ENCODE measurements around the gene FN3K.
"Not testable (repeated sequence)": the region's sequence is repeated elsewhere in the genome, so short reads cannot be mapped to it uniquely, and the experiment has no call there.

Gene FN3K

DNA sequence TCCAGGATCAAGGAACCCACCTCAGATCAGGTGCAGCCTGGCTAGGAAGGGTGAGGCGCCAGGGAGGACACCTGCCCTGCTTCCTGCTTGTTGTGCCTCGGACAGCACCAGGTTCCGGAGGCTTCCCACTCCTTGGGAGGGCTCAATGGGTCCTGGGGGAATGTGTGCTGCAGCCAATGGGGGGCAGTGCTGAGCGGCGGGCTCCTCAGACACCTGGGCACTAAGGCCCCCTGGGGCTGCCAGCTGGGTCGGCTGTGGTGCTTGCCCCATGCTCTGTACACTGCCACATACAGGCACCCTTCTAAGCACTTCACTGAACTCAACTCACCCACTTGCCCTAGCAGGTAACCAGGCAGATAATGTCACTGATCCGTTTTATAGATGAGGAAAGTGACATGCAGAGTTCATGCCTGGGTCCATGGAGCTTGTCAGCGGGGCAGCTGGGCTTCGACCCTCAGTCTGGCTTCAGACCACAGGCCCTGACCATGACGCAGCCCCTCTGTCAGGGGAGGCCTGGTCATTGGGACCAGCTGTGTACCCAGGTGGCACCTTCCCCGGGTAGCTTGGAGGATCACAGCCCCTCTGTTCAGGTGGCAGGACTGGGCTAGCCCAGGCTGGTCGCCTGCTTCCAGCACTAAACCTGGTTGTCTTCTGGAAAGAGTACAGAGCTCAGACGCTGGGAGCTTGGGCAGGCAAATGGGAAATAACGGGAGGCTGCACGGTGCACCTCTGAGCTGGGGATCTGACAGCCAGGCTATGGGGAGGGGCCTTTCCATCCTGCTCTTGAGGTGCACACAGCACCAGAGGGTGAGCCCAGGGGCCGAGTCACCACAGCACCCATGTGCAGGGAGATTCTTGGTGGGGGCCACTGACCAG is 8.2 kb downstream of the FN3K start:
- H3K9me3 ChIP-seq (ENCODE audit: insufficient read depth, low read length) = peaks cover 19% of the 10 kb centered on the region; the same call in 1 of the 2 replicates
- no peaks in the 10 kb centered on the region for H3F3A ChIP-seq (ENCODE audit: insufficient read depth)

DNA sequence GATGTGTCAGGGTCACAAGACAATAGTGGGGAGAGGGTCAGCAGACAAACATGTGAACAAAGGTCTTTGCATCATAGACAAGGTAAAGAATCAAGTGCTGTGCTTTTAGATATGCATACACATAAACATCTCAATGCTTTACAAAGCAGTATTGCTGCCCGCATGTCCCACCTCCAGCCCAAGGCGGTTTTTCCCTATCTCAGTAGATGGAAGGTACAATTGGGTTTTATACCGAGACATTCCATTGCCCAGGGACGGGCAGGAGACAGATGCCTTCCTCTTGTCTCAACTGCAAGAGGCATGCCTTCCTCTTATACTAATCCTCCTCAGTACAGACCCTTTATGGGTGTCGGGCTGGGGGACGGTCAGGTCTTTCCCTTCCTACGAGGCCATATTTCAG is 9.3 kb downstream of the FN3K start:
- H3K9me2 ChIP-seq (replicated peaks; ENCODE audit: insufficient read depth, low read length); H2AFZ ChIP-seq (ENCODE audit: low read depth, low read length, severe bottlenecking); H3K79me2 ChIP-seq (ENCODE audit: insufficient read depth, low read length); H3K27me3 ChIP-seq (ENCODE audit: low read length); H4K20me1 ChIP-seq (ENCODE audit: low read depth, low read length); H3K4me3 ChIP-seq (ENCODE audit: insufficient read depth, low read length, poor library complexity, severe bottlenecking); H3K27ac ChIP-seq (ENCODE audit: low read depth, low read length); H3F3A ChIP-seq (ENCODE audit: insufficient read depth); H3K9ac ChIP-seq (ENCODE audit: low read length); H3K4me2 ChIP-seq (ENCODE audit: low read depth, low read length, poor library complexity, severe bottlenecking): not testable (repeated sequence)
- Histone ChIP-seq H3K36me3 (ENCODE audit: low read length) (peaks cover 19% of the 10 kb centered on the region), H3K9me3 (ENCODE audit: insufficient read depth, low read length) (peaks cover 18% of the 10 kb centered on the region; the same call in 1 of the 2 replicates)

More for the DNA sequence above, 8.2 kb downstream of the FN3K start:
- no peaks in the 10 kb centered on the region for H3K9me2 ChIP-seq (replicated peaks; ENCODE audit: insufficient read depth, low read length)
- H3K9ac ChIP-seq (ENCODE audit: low read length) = no peak overlapping the region
- H3K36me3 ChIP-seq (ENCODE audit: low read length) = peaks cover 19% of the 10 kb centered on the region
- no peak overlapping the region for H2AFZ ChIP-seq (ENCODE audit: low read depth, low read length, severe bottlenecking)
- no peaks in the 10 kb centered on the region for H3K79me2 ChIP-seq (ENCODE audit: insufficient read depth, low read length)
- TF ChIP-seq EZH2phosphoT487 (conservative IDR thresholded peaks at IDR 0.05; ENCODE audit: low read length) = no peak
- TF ChIP-seq, protein P1, sequence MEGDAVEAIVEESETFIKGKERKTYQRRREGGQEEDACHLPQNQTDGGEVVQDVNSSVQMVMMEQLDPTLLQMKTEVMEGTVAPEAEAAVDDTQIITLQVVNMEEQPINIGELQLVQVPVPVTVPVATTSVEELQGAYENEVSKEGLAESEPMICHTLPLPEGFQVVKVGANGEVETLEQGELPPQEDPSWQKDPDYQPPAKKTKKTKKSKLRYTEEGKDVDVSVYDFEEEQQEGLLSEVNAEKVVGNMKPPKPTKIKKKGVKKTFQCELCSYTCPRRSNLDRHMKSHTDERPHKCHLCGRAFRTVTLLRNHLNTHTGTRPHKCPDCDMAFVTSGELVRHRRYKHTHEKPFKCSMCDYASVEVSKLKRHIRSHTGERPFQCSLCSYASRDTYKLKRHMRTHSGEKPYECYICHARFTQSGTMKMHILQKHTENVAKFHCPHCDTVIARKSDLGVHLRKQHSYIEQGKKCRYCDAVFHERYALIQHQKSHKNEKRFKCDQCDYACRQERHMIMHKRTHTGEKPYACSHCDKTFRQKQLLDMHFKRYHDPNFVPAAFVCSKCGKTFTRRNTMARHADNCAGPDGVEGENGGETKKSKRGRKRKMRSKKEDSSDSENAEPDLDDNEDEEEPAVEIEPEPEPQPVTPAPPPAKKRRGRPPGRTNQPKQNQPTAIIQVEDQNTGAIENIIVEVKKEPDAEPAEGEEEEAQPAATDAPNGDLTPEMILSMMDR (IDR thresholded peaks at IDR 0.05; ENCODE audit: insufficient read depth, low read length, poor library complexity, severe bottlenecking) = no peak
- no peaks in the 10 kb centered on the region for H4K20me1 ChIP-seq (ENCODE audit: low read depth, low read length)
- H3K27me3 ChIP-seq (ENCODE audit: low read length) = no peaks in the 10 kb centered on the region
- H3K27ac ChIP-seq (ENCODE audit: low read depth, low read length) = no peak overlapping the region
- H3K4me3 ChIP-seq (ENCODE audit: insufficient read depth, low read length, poor library complexity, severe bottlenecking) = no peak overlapping the region
- no peak overlapping the region for H3K4me2 ChIP-seq (ENCODE audit: low read depth, low read length, poor library complexity, severe bottlenecking)

DNA sequence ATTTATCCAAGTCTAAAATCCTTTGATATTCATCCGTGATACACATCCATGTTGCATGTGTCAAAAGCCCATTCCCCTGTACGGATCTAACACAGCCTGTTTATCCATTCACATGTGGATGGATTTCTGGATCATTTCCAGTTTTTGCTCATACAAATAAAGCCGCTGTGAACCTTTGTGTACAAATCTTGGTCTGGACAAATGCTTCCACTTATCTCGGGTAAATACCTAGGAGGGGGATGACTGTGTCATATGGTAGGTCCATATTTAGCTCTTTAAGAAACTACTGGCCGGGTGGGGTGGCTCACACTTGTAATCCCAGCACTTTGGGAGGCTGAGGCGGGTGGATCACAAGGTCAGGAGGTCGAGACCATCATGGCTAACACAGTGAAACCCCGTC is 10.1 kb downstream of the FN3K start:
- TF ChIP-seq EZH2phosphoT487 (conservative IDR thresholded peaks at IDR 0.05; ENCODE audit: low read length) = no peak
- TF ChIP-seq, protein P1 (IDR thresholded peaks at IDR 0.05; ENCODE audit: insufficient read depth, low read length, poor library complexity, severe bottlenecking) = no peak
- H3K36me3 ChIP-seq (ENCODE audit: low read length) = peaks cover 12% of the 10 kb centered on the region
- 0 out of 2 replicates have a peak, but pooled peaks cover 4% of the 10 kb centered on the region for H3F3A ChIP-seq (ENCODE audit: insufficient read depth)
- H4K20me1 ChIP-seq (ENCODE audit: low read depth, low read length) = no peaks in the 10 kb centered on the region
- no peaks in the 10 kb centered on the region for H3K9me2 ChIP-seq (replicated peaks; ENCODE audit: insufficient read depth, low read length)
- no peaks in the 10 kb centered on the region for H3K79me2 ChIP-seq (ENCODE audit: insufficient read depth, low read length)
- H3K27me3 ChIP-seq (ENCODE audit: low read length) = no peaks in the 10 kb centered on the region
- no peak overlapping the region for H3K27ac ChIP-seq (ENCODE audit: low read depth, low read length)
- H3K4me3 ChIP-seq (ENCODE audit: insufficient read depth, low read length, poor library complexity, severe bottlenecking) = no peak overlapping the region
- no peak overlapping the region for H3K4me2 ChIP-seq (ENCODE audit: low read depth, low read length, poor library complexity, severe bottlenecking)
- H2AFZ ChIP-seq (ENCODE audit: low read depth, low read length, severe bottlenecking) = no peak overlapping the region
- no peak overlapping the region for H3K9ac ChIP-seq (ENCODE audit: low read length)
- peaks cover 10% of the 10 kb centered on the region; the same call in 1 of the 2 replicates for H3K9me3 ChIP-seq (ENCODE audit: insufficient read depth, low read length)

DNA sequence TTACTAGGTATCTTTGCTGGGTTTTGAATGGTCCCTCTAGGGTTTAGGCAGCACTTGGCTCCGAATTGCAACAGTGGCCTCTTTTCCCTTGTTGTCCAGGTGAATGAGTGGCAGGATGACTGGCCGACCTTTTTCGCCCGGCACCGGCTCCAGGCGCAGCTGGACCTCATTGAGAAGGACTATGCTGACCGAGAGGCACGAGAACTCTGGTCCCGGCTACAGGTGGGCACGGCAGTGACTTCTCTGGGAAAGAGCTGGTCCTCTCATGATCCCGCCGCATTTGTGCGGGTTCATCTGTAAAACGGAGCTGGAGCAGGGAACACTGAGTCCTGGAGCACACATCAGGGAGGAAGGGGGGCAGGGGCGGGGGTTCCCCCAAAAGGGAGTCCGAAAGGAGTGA is 13.3 kb downstream of the FN3K start:
- TF ChIP-seq, protein P1 (IDR thresholded peaks at IDR 0.05; ENCODE audit: insufficient read depth, low read length, poor library complexity, severe bottlenecking) = no peak
- TF ChIP-seq EZH2phosphoT487 (conservative IDR thresholded peaks at IDR 0.05; ENCODE audit: low read length) = no peak
- Histone ChIP-seq H3K9ac (ENCODE audit: low read length) (no peak overlapping the region), H3F3A (ENCODE audit: insufficient read depth) (0 out of 2 replicates have a peak, but pooled peaks cover 4% of the 10 kb centered on the region), H3K9me3 (ENCODE audit: insufficient read depth, low read length) (no peaks in the 10 kb centered on the region), H3K4me3 (ENCODE audit: insufficient read depth, low read length, poor library complexity, severe bottlenecking) (no peak overlapping the region), H3K79me2 (ENCODE audit: insufficient read depth, low read length) (peaks cover 14% of the 10 kb centered on the region), H3K36me3 (ENCODE audit: low read length) (no peaks in the 10 kb centered on the region), H4K20me1 (ENCODE audit: low read depth, low read length) (no peaks in the 10 kb centered on the region), H3K9me2 (replicated peaks; ENCODE audit: insufficient read depth, low read length) (no peaks in the 10 kb centered on the region), H3K27ac (ENCODE audit: low read depth, low read length) (no peak overlapping the region), H2AFZ (ENCODE audit: low read depth, low read length, severe bottlenecking) (no peak overlapping the region), H3K4me2 (ENCODE audit: low read depth, low read length, poor library complexity, severe bottlenecking) (no peak overlapping the region), H3K27me3 (ENCODE audit: low read length) (no peaks in the 10 kb centered on the region)
